NCI-H2227 treated with DMSO at 0.1 percent for 48 hours (cell line): ENCODE data around the gene UBE3C.
"Not testable (repeated sequence)": the region's sequence is repeated elsewhere in the genome, so short reads cannot be mapped to it uniquely, and the experiment has no call there.

Experiments used
- DNase-seq: peaks from one replicate; lab custom pipeline; 2025; lab: John Stamatoyannopoulos, UW

UBE3C gene

DNA sequence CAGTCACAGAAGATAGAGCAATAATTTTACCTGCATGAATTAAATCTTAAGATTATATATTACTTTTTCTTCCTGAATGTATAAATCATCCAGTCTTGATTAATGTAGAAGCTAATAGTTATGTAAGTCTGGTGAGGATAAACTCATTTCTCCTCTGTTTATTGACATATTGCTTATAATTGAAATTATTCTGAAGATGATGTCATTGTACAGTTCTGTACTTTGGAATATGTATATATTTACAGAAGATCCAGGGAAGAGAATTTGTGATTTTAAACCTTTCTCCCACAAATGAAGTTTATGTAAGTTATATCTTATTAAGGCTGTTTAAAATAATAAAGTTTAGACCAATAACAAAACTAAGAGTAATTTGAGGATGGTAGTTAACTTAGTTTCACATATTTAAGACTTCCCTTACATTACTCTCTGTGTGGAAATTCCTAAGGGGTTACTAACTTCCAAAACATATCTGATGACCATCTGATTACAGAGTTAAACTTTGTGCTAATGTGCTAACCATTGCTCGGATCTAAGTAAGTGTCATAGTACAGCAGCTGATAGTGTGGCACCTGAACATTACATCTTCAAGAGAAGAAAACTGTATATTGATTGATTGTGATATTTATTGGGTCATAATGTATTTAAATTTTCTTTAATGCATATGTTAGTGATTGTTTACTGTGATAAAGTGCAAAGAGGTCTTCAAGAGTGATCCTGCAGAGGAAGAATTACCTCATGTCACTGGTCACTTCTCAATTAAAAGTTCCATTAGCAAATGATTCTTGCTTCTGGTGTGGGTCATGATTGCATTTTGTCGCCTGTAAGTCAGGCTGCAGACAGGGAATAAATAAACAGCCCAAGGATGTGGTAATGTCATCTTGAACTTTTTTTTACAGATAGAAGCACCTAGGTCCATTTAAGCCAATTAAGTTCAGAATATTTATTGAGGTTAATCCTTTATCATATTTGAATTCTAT, 96.9 kb downstream of the UBE3C start:
- DNase-seq, result no peak

GRCh38 chr7:157238087-157238486, 99.4 kb downstream of the UBE3C start:
- DNase-seq, result no peak

GRCh38 chr7:157239571-157240270, 101.0 kb downstream of the UBE3C start:
- no peak for DNase-seq

- DNase-seq, result no peak
Measured at GRCh38 chr7:157241631-157242030, 102.9 kb downstream of the UBE3C start.

GRCh38 chr7:157244516-157245294, 106.0 kb downstream of the UBE3C start:
- DNase-seq, result no peak

DNA sequence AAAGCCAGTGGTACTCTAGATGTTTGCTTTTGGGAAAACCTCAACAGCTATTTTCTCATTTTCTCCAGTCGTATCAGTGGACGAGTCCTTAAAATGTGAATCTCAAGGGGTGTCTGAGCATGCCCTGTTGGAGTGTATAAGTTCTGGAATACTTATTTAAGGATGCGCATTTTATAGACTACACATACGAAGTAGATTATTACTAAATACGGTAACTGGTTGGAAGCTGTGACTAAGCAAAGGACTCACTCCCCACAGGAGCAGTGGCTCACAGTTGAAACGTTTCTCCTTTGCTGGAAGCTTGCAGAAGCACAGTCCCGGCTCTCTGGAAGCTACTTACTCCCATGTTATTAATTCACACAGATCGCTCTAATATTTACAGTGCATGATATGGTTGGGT, 107.3 kb downstream of the UBE3C start:
- DNase-seq, result no peak

- no peak for DNase-seq
Measured at GRCh38 chr7:157248659-157249058, 109.9 kb downstream of the UBE3C start.

DNA sequence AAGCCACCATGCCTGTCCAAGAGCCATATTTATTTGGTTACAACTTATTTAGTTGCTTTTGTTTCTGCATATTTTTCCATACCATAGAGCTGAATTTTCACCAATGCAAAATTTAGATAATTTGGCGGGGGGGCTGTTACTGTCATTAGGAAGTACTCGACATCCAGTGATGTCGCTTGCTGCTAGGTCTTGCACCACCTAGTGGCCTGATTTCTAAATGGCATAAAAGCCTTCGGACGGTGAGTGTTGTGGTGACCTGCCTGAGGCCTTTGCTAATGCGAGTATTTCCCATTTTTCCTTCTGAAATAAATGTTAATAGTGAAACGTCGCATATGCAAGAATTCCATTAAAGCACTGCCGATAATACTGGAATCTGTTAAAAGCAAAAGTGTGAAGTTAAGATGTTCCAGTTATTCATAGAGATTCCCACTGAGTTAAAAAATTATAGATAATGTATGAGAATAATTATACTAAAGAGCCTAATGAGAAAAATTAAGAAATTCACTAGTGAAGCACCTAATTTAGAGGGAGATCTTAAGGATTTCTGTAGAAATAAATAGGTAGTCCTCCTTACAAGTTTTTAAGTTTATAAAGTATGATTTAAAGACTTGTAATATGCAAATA, 112.0 kb downstream of the UBE3C start:
- DNase-seq, result peak; percentile 47

DNA sequence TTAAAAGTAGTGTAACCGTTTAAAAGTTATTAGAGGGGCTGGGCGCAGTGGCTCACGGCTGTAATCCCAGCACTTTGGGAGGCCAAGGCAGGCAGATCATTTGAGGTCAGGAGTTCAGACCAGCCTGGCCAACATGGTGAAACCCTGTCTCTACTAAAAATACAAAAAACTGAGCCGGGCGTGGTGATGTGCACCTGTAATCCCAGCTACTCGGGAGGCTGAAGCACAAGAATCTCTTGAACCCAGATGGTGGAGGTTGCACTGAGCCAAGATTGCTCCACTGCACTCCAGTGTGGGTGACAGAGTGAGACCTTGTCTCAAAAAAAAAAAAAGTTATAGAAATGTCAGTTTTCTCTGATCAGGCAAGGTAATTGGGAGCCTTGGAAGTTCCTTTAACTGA, 113.1 kb downstream of the UBE3C start:
- not testable (repeated sequence) for DNase-seq

DNA sequence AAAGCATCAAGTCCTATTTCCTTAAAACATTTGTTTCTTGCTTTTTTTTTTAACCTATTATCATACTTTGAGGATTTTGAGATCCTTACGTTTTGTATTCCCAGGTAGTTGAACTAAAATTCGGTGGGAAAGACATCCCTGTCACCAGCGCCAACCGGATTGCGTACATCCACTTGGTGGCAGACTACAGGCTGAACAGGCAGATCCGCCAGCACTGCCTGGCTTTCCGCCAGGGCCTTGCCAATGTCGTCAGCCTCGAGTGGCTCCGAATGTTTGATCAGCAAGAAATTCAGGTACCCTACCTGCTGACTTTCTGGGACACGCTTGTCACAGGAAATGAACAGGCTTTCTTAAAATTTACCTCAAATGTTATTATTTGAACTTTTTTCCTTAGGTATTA, 115.1 kb downstream of the UBE3C start:
- no peak for DNase-seq

GRCh38 chr7:157254781-157255180, 116.1 kb downstream of the UBE3C start:
- DNase-seq, result not testable (repeated sequence)

- no peak for DNase-seq
Measured at GRCh38 chr7:157255201-157255606, 116.5 kb downstream of the UBE3C start.

GRCh38 chr7:157263156-157263555, 124.4 kb downstream of the UBE3C start:
- no peak for DNase-seq

GRCh38 chr7:157265051-157265450, 126.3 kb downstream of the UBE3C start:
- no peak for DNase-seq

- DNase-seq, result no peak
Measured at GRCh38 chr7:157266272-157266671, 127.5 kb downstream of the UBE3C start.

GRCh38 chr7:157267516-157267915, 128.8 kb downstream of the UBE3C start:
- no peak for DNase-seq

DNA sequence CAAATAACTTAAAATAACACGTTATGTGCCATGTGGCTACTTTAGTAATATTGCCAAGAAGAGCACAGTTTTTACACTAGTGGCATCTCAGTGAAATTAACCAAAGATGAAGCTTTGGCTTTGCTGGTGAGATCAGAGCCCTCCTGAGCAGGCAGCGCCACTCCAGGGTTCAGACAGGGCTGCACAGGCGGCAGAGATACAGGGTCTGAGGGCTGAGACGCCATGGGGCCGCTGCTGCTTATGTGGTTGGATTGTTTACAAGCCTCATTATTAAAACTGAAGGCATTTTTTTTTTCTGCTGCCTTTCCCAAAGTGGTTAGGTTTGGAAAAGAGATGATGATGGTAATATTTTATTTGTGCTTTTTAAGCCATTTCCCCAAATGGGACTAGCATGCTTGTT, 129.2 kb downstream of the UBE3C start:
- no peak for DNase-seq

- no peak for DNase-seq
Measured at GRCh38 chr7:157268540-157268939, 129.8 kb downstream of the UBE3C start.

GRCh38 chr7:157269341-157270059, 130.8 kb downstream of the UBE3C start:
- no peak for DNase-seq

- DNase-seq, result no peak
Measured at GRCh38 chr7:157270060-157270444, 131.3 kb downstream of the UBE3C start.

- no peak for DNase-seq
Measured at GRCh38 chr7:157271315-157271990, 132.7 kb downstream of the UBE3C start.
